ENCODE data around the gene CTCFL.

Gene CTCFL

GRCh38 chr20:57451795-57452661, 72.9 kb downstream of the CTCFL start:
- Histone ChIP-seq H3K4me1 (ENCODE audit: insufficient read depth, low read length) (0 out of 2 replicates have a peak, but pooled peaks cover 4% of the 10 kb centered on the region), H3K9me3 (ENCODE audit: control insufficient read depth, insufficient read depth, low read length) (no peaks in the 10 kb centered on the region), H3K36me3 (ENCODE audit: insufficient read depth, low read length) (no peaks in the 10 kb centered on the region), H3K9ac (ENCODE audit: low read depth, low read length) (no peak overlapping the region)

GRCh38 chr20:57451431-57451794, 73.5 kb downstream of the CTCFL start:
- Histone ChIP-seq H3K9ac (ENCODE audit: low read depth, low read length) (no peak overlapping the region), H3K36me3 (ENCODE audit: insufficient read depth, low read length) (no peaks in the 10 kb centered on the region), H3K4me1 (ENCODE audit: insufficient read depth, low read length) (0 out of 2 replicates have a peak, but pooled peaks cover 4% of the 10 kb centered on the region), H3K9me3 (ENCODE audit: control insufficient read depth, insufficient read depth, low read length) (no peaks in the 10 kb centered on the region)

GRCh38 chr20:57450931-57451330, 74.0 kb downstream of the CTCFL start:
- H3K4me1 ChIP-seq (ENCODE audit: insufficient read depth, low read length): 0 out of 2 replicates have a peak, but pooled peaks cover 4% of the 10 kb centered on the region
- no peak overlapping the region for H3K9ac ChIP-seq (ENCODE audit: low read depth, low read length)

GRCh38 chr20:57450419-57450818, 74.5 kb downstream of the CTCFL start:
- Histone ChIP-seq H3K9ac (ENCODE audit: low read depth, low read length) (no peak overlapping the region), H3K36me3 (ENCODE audit: insufficient read depth, low read length) (no peaks in the 10 kb centered on the region)

More at GRCh38 chr20:57450931-57451330, 74.0 kb downstream of the CTCFL start:
- Histone ChIP-seq H3K36me3 (ENCODE audit: insufficient read depth, low read length) (no peaks in the 10 kb centered on the region), H3K9me3 (ENCODE audit: control insufficient read depth, insufficient read depth, low read length) (no peaks in the 10 kb centered on the region)

GRCh38 chr20:57449398-57450354, 75.3 kb downstream of the CTCFL start:
- H3K9ac ChIP-seq (ENCODE audit: low read depth, low read length): no peak overlapping the region
- H3K36me3 ChIP-seq (ENCODE audit: insufficient read depth, low read length): no peaks in the 10 kb centered on the region
- 0 out of 2 replicates have a peak, but pooled peaks cover 4% of the 10 kb centered on the region for H3K4me1 ChIP-seq (ENCODE audit: insufficient read depth, low read length)
- peaks cover 2% of the 10 kb centered on the region; the same call in 1 of the 2 replicates for H3K9me3 ChIP-seq (ENCODE audit: control insufficient read depth, insufficient read depth, low read length)

More at GRCh38 chr20:57450419-57450818, 74.5 kb downstream of the CTCFL start:
- Histone ChIP-seq H3K9me3 (ENCODE audit: control insufficient read depth, insufficient read depth, low read length) (peaks cover 2% of the 10 kb centered on the region; the same call in 1 of the 2 replicates), H3K4me1 (ENCODE audit: insufficient read depth, low read length) (0 out of 2 replicates have a peak, but pooled peaks cover 4% of the 10 kb centered on the region)

GRCh38 chr20:57448764-57449354, 76.1 kb downstream of the CTCFL start:
- H3K9me3 ChIP-seq (ENCODE audit: control insufficient read depth, insufficient read depth, low read length): peaks cover 2% of the 10 kb centered on the region; the same call in 1 of the 2 replicates
- H3K9ac ChIP-seq (ENCODE audit: low read depth, low read length): no peak overlapping the region
- H3K4me1 ChIP-seq (ENCODE audit: insufficient read depth, low read length): 0 out of 2 replicates have a peak, but pooled peaks cover 4% of the 10 kb centered on the region
- no peaks in the 10 kb centered on the region for H3K36me3 ChIP-seq (ENCODE audit: insufficient read depth, low read length)

All from ES-I3 (cell line).